ENCODE results near the gene SLBP.

DNA sequence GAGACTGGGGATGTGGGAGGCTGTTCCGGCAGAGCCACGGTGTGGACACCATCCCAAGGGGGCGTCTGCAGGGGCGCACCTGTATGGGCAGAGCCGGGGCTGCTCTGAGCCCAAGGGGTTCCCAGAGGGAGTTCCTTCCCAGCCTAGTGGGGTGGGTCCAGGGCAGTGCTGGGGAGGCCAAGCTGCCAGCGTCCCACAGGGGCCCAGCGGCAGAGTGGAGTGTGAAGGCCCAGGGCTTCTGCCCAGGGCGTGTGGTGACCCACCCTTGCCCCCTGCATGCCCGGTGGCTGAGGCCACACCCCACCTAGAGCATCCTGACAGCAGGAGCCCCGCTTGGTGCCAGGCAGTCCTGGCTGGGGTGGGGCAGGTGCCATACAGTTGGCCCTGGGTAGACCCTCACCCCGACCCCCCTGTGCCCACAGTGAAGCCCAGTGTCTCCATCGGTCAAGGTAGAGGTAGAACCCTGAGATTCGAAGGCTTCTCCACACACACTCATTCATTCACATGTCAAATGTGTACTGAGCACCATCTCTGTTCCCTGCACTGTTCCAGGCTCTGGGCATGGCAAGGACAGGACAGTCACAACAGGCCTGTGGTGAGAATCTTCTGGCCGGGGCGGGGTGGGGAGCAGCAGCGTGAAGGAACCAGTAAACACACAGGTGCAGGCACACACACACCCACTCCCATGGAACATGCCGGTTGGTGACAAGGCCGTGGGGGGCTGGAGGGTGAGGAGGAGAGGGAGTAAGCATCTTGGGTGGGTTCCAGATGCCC is 38.4 kb upstream of the SLBP start:
- TF ChIP-seq, protein P1, sequence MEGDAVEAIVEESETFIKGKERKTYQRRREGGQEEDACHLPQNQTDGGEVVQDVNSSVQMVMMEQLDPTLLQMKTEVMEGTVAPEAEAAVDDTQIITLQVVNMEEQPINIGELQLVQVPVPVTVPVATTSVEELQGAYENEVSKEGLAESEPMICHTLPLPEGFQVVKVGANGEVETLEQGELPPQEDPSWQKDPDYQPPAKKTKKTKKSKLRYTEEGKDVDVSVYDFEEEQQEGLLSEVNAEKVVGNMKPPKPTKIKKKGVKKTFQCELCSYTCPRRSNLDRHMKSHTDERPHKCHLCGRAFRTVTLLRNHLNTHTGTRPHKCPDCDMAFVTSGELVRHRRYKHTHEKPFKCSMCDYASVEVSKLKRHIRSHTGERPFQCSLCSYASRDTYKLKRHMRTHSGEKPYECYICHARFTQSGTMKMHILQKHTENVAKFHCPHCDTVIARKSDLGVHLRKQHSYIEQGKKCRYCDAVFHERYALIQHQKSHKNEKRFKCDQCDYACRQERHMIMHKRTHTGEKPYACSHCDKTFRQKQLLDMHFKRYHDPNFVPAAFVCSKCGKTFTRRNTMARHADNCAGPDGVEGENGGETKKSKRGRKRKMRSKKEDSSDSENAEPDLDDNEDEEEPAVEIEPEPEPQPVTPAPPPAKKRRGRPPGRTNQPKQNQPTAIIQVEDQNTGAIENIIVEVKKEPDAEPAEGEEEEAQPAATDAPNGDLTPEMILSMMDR (IDR thresholded peaks at IDR 0.05), result no peak
- TF ChIP-seq POLR2A (IDR thresholded peaks at IDR 0.05), result no peak
